GM23338 (cell line): ENCODE data around the gene GNS.

Source experiments
- CTCF ChIP-seq, 2 experiments: fragments of 200-600 bp in 1 of 2; sonication (generic) in 1 of 2; conservative IDR thresholded peaks; 2 replicates each; pipeline versions ENCODE4 v1.5.1 to v1.6.1; 2016 to 2017; ENCODE audit warnings: antibody characterized with exemption in 2 of 2, low read depth in 2 of 2, mild to moderate bottlenecking in 2 of 2, moderate library complexity in 1 of 2
- EZH2 ChIP-seq: fragments of 200-600 bp; sonication (generic); IDR thresholded peaks from one replicate; pipeline ENCODE4 v1.8.0; 2017; ENCODE audit warnings: antibody characterized with exemption, mild to moderate bottlenecking, low read depth; ENCODE audit not compliant: unreplicated experiment
- EZH2phosphoT487 ChIP-seq: fragments of 200-600 bp; sonication (generic); IDR thresholded peaks from one replicate; pipeline ENCODE4 v1.8.1; 2018; ENCODE audit warnings: antibody characterized with exemption; ENCODE audit not compliant: unreplicated experiment
- JUNB ChIP-seq: IDR thresholded peaks from one replicate; pipeline ENCODE4 v1.6.1; 2016; ENCODE audit warnings: antibody characterized with exemption; ENCODE audit not compliant: unreplicated experiment
- POLR2AphosphoS5 ChIP-seq: IDR thresholded peaks from 2 replicates; pipeline ENCODE4 v1.6.1; 2016; ENCODE audit warnings: antibody characterized with exemption, low read depth
- REST ChIP-seq: IDR thresholded peaks from one replicate; pipeline ENCODE4 v1.6.1; 2018; ENCODE audit warnings: antibody characterized with exemption; ENCODE audit not compliant: unreplicated experiment
- ZNF331 ChIP-seq: fragments of 250-450 bp; sonication (Bioruptor Pico); IDR thresholded peaks from 2 replicates; pipeline ENCODE4 v1.5.0; 2020; ENCODE audit warnings: low read depth, mild to moderate bottlenecking, moderate library complexity

GRCh38 chr12:64744422-64745258 lies 14.6 kb downstream of the GNS start:
- TF ChIP-seq EZH2phosphoT487 (no peak), CTCF (conservative IDR thresholded peaks at IDR 0.05; ENCODE audit: low read depth in 2 of 2) (no peak), EZH2 (no peak), ZNF331 (CRISPR knock-in tag) (no peak), POLR2AphosphoS5 (no peak), REST (no peak), JUNB (no peak)
